NT2/D1 (cell line): ENCODE results near the gene SNAP47.

Experiments
- YY1 ChIP-seq: IDR thresholded peaks from 2 replicates; pipeline ENCODE4 v1.6.1; 2011; ENCODE audit not compliant: insufficient read length, insufficient read depth
- ZNF274 ChIP-seq: IDR thresholded peaks from 2 replicates; pipeline ENCODE4 v1.6.1; 2011; ENCODE audit warnings: mild to moderate bottlenecking, low read depth, low read length

- no peak for TF ChIP-seq YY1
- no peak for TF ChIP-seq ZNF274
These were observed 57.2 kb downstream of the SNAP47 start for GRCh38 chr1:227792216-227793078.
